Measurements from ENCODE around the gene RNASEH2A.

Gene RNASEH2A

GRCh38 chr19:12789098-12789903, 17.1 kb upstream of the RNASEH2A start:
- Histone ChIP-seq H3K27ac (ENCODE audit: poor library complexity, severe bottlenecking) (peak overlapping the region; percentile 99), H3K4me3 (ENCODE audit: severe bottlenecking) (peak overlapping the region; percentile 81), H3K9me3 (ENCODE audit: severe bottlenecking) (no peaks in the 10 kb centered on the region), H3K4me1 (ENCODE audit: insufficient read depth, poor library complexity, severe bottlenecking) (peaks cover 53% of the 10 kb centered on the region), H3K27me3 (ENCODE audit: insufficient read depth, poor library complexity, severe bottlenecking) (no peaks in the 10 kb centered on the region), H3K36me3 (ENCODE audit: low read depth) (peaks cover 16% of the 10 kb centered on the region)
- DNase-seq (ENCODE audit: low spot score): no peak
- no peak; the same call in 2 of the 3 replicates for ATAC-seq (ENCODE audit: low read depth)
- TF ChIP-seq CTCF (IDR thresholded peaks at IDR 0.05; ENCODE audit: poor library complexity, severe bottlenecking): no peak

GRCh38 chr19:12789904-12790619, 16.3 kb upstream of the RNASEH2A start:
- DNase-seq (ENCODE audit: low spot score) (peak; percentile 97), ATAC-seq (ENCODE audit: low read depth) (peak; percentile 52)
- Histone ChIP-seq H3K4me3 (ENCODE audit: severe bottlenecking) (peak overlapping the region; percentile 81), H3K27me3 (ENCODE audit: insufficient read depth, poor library complexity, severe bottlenecking) (no peaks in the 10 kb centered on the region), H3K27ac (ENCODE audit: poor library complexity, severe bottlenecking) (peak overlapping the region; percentile 99), H3K9me3 (ENCODE audit: severe bottlenecking) (no peaks in the 10 kb centered on the region), H3K4me1 (ENCODE audit: insufficient read depth, poor library complexity, severe bottlenecking) (peaks cover 45% of the 10 kb centered on the region), H3K36me3 (ENCODE audit: low read depth) (peaks cover 16% of the 10 kb centered on the region)
- no peak for TF ChIP-seq CTCF (IDR thresholded peaks at IDR 0.05; ENCODE audit: poor library complexity, severe bottlenecking)

GRCh38 chr19:12790628-12791344, 15.6 kb upstream of the RNASEH2A start:
- Histone ChIP-seq H3K27me3 (ENCODE audit: insufficient read depth, poor library complexity, severe bottlenecking) (no peaks in the 10 kb centered on the region), H3K27ac (ENCODE audit: poor library complexity, severe bottlenecking) (peak overlapping the region; percentile 99), H3K4me1 (ENCODE audit: insufficient read depth, poor library complexity, severe bottlenecking) (peaks cover 38% of the 10 kb centered on the region), H3K9me3 (ENCODE audit: severe bottlenecking) (no peaks in the 10 kb centered on the region), H3K36me3 (ENCODE audit: low read depth) (peaks cover 16% of the 10 kb centered on the region), H3K4me3 (ENCODE audit: severe bottlenecking) (peak overlapping the region; percentile 81)
- DNase-seq (ENCODE audit: low spot score): no peak
- TF ChIP-seq CTCF (IDR thresholded peaks at IDR 0.05; ENCODE audit: poor library complexity, severe bottlenecking): no peak
- no peak for ATAC-seq (ENCODE audit: low read depth)

- peak; percentile 94 for DNase-seq (ENCODE audit: low spot score)
Observed at GRCh38 chr19:12791345-12792050, 14.9 kb upstream of the RNASEH2A start, which contains the start of gene JUNB. TSS of gene JUNB (plus strand) at chr19:12791486. CDS start at chr19:12791772, 286 bp downstream.

More at GRCh38 chr19:12791345-12792050, 14.9 kb upstream of the RNASEH2A start, which contains the start of gene JUNB:
- no peak for TF ChIP-seq CTCF (IDR thresholded peaks at IDR 0.05; ENCODE audit: poor library complexity, severe bottlenecking)
- H3K27ac ChIP-seq (ENCODE audit: poor library complexity, severe bottlenecking): peak within 1 kb of the TSS; percentile 99
- no peaks in the 10 kb centered on the region for H3K9me3 ChIP-seq (ENCODE audit: severe bottlenecking)
- peaks cover 37% of the 10 kb centered on the region for H3K4me1 ChIP-seq (ENCODE audit: insufficient read depth, poor library complexity, severe bottlenecking)
- no peaks in the 10 kb centered on the region for H3K27me3 ChIP-seq (ENCODE audit: insufficient read depth, poor library complexity, severe bottlenecking)
- peaks cover 16% of the 10 kb centered on the region for H3K36me3 ChIP-seq (ENCODE audit: low read depth)
- peak; percentile 40 for ATAC-seq (ENCODE audit: low read depth)
- peak within 1 kb of the TSS; percentile 81 for H3K4me3 ChIP-seq (ENCODE audit: severe bottlenecking)
